Eye (tissue), 1 donor: ENCODE results near the gene TRUB1.
"Not testable (repeated sequence)": the region's sequence is repeated elsewhere in the genome, so short reads cannot be mapped to it uniquely, and the experiment has no call there.

Experiments
- DNase-seq: peaks from one replicate; pipeline ENCODE4 v3.0.0-alpha.2; 2015

The TRUB1 gene

GRCh38 chr10:114937962-114938855 is at the start of gene TRUB1:
TRUB1 (plus strand) TSS chr10:114938195; CDS start chr10:114938254, 59 bp downstream.
- peak; percentile 98 for DNase-seq

DNA sequence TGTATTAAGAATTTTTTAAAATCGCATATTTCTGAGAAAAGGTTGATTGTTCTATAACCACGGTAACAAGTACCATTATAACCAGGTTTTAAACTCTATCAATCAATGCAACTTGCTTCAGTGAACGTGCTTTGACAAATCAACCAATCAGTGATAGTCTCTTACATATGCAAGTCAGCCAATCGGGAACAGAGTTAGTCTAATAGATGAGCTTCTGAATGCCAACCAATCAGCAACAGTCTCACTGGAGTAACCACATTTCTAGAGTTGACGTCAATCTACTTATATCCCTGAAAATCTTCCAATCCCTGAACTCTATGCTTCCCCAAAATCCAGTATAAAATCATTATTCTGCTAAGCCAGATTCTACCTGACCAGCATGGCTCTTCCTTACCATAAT is 44.7 kb upstream of the TRUB1 start:
- DNase-seq: no peak

GRCh38 chr10:114894911-114895310 is 43.1 kb upstream of the TRUB1 start:
- peak; percentile 30 for DNase-seq

GRCh38 chr10:114897011-114897410 is 41.0 kb upstream of the TRUB1 start:
- DNase-seq: not testable (repeated sequence)

GRCh38 chr10:114897593-114897992 is 40.4 kb upstream of the TRUB1 start:
- DNase-seq: no peak

GRCh38 chr10:114899982-114900381 is 38.0 kb upstream of the TRUB1 start:
- no peak for DNase-seq

GRCh38 chr10:114900658-114901057 is 37.3 kb upstream of the TRUB1 start:
- DNase-seq: no peak

DNA sequence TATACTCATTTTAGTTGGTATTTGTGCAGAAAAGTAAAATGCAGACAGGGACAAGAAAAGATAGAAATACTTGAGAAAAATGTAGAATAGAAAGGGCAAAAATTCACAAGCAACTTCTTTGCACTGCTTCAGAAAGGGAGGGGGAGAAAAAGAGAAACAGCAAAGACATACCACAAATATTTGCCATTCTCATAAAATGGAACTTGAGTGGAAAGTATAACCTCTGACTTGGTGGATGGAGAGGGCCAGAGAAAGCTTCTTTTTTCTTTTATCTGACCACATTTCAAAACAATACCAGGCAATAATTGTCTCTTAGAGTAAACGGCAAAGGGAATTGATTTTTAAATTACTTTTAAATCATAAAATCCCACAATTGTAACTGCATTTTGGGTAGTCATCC is 35.8 kb upstream of the TRUB1 start:
- no peak for DNase-seq

- no peak for DNase-seq
Observed at GRCh38 chr10:114905450-114905849, 32.5 kb upstream of the TRUB1 start.

DNA sequence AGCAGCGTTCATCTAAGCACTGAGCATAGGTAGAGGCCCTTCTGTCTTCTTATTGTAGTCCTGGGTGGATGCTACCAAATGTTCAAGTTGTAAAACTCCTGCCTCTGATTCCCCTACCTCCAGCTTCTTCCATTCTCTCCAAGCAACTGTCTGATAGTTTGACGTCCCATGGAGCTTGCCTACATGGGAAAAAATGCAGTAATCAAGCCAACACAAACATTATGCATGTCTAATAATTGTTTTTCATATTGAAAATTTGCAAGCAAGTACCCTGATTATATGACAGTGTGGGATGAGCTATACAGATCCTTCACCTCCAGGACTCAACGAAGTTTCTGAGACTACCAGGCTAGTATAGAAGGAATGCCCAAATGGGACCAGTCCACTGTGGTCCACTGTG is 31.0 kb upstream of the TRUB1 start:
- DNase-seq: no peak

DNA sequence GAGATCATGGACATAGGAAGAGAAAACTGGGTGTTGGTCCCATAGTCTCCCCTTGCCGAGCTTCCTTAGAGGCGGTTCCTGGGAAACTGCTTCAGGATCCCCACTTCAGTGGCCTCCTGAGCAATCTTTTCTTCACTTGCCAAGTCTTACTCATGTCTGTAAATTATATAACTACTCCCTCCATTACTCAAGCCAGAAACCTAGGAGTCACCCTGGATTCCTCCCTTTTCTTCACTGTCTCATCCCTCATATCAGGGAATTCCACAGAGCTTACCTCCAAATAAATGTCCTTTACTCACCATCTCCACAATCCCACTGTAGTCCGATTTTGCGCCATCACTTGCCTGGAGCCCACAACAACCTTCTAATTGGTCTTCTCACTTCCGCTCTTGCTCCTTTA is 29.1 kb upstream of the TRUB1 start:
- no peak for DNase-seq

GRCh38 chr10:114911052-114911711 is 26.8 kb upstream of the TRUB1 start:
- no peak for DNase-seq

DNA sequence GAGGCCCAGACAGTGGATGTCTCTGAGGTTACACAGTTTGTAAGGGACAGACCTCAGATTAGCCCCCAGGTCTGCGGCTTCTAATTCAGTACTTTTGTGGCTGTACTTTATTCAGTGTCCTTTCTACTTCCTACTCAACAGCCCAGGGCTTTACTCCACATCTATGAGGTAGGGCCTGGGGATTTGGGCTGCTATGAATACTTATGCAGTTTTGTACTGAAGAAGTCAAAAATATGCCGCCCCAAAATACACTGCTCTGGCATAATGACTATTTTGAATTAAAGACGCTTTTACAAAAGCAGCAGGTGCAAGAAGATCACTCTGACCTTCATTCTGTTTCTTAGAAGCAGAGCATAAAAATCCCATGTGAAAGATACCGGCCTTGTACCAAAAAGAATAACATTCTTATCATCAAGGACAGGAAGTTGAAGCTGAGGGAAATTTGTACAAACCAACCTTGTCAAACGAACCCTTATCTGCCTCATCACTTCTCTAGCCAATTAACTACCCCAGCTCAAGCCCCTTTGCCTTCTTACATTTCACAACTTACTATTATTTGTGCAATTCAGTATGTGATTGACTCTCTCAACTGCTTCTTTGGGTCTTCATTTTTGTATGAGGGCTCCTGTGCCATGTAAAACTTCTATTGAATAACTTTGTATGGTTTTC is 26.1 kb upstream of the TRUB1 start:
- DNase-seq: no peak

DNA sequence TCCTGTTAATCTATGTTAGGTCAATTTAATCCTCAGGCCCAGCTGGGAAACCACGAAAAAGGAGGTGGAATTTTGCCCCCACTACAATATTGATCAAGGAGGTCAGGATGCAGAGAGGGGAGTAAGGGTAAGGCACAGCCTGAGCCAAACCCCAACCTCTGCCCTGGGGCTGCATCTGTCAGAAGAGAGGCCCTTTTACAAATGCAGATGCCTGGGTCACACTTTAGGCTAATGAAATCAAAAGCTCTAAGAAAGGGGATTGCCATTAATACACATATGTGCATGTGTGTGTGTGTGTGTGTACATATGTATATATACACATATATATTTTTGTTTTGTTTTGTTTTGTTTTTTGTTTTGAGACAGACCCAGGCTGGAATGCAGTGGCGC is 25.5 kb upstream of the TRUB1 start:
- no peak for DNase-seq

DNA sequence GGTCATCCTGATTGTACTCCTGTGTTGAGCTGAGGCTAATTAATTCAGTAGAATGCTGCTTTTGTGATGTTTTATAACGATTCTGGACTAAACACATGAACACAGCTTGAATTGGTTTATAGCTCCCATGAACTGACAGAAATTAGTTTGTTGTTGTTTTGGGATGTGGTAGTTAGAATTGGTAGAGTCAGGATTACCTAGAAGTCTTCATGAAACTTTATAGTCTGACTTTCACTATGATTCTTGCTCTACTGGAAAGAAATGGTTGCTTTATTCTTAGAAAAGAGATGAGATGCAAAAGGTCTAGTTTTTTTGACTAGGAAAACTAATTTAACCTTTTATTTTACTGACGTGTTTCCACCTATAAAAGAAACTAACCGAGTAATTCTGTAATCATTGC is 23.4 kb upstream of the TRUB1 start:
- DNase-seq: peak; percentile 4

DNA sequence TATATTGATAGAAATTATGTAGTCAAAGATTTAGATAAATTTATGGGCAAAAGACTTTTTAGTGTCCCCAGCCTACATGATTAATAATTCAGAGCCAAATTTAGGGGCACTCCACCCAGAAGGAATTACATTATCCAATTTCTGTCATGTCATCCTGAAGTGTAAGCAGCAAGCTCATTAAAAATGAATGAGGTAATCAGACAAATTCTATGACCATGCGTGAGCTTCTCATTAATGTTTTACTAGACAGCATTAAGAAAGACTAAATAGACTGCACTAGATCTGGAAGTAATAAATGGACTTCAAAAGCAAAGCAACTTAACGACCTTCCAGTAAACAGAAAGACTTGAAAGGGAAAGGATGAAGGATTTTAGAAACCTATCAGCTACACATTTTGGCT is 22.7 kb upstream of the TRUB1 start:
- peak; percentile 60 for DNase-seq

DNA sequence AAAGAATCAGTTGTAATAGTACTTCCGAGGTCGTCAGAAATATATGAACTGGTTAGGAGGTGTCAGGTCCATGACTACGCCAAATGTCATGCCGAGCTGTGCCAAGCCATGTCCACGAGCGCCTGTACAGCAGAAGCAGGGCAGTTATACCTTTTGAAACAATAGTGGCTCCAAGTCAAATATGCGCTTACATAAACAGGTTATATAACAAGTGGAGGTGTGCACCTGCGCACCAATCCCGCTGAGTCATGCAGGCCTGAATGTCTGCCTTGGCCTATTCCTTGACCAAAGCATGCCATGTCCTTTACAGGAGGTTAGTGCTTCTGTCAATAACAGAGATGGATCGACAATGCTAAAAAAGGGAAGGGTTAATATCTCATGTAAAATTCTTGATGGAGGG is 21.3 kb upstream of the TRUB1 start:
- DNase-seq: no peak

- DNase-seq: no peak
Observed at GRCh38 chr10:114917459-114917858, 20.5 kb upstream of the TRUB1 start.

GRCh38 chr10:114917927-114918672 is 19.9 kb upstream of the TRUB1 start:
- no peak for DNase-seq

DNA sequence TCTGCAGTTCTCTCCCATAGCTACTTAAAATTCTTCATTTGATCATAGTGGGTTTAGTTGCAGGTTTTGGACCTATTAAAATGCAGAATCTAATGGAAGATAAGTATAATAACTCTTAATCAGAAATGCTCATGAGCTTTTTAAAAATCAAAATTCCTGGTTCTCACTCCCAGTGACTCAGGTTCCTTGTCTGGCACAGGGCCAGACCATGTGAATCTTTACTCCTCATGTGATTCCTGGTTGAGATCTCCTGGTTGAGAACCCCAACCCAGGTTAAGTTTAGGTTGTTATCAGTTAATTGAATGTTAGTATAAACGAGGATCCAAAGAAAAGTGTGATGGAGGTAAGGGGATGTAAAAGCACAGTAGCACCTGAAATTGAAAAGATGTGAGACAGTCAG is 17.5 kb upstream of the TRUB1 start:
- DNase-seq: no peak

DNA sequence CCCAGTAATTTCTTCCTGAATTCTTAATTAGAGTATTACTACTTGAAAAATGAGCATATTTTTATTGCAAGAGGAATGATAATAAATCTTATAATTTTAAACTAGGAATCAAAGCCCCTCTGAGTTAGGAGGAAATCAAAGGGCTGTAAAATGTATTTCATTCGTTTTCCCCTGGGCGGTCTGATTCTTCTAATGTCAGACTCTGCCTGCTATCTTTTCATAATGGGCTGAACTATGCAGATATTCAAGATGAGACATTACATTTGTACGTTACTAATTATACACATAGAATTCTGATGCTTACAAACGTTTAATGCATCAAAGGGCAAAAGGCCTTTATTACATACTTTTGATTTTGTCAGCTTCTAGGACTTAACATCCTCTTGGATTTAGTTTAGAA is 16.0 kb upstream of the TRUB1 start:
- no peak for DNase-seq

- DNase-seq: peak; percentile 6
Observed at GRCh38 chr10:114923551-114923950, 14.4 kb upstream of the TRUB1 start.
